SK-N-SH treated with all-trans-retinoic acid at 6 μM for 48 hours (cell line): ENCODE measurements around the gene OSBPL2.

ENCODE experiments used
- ATAC-seq: fragments of 200-7000 bp; cut with Tn5 transposase; 3 replicates; pipeline ENCODE4 v1.9.1; 2020; ENCODE audit warnings: mild to moderate bottlenecking, moderate library complexity
- CREB5 ChIP-seq: fragments of 250-450 bp; sonication (Bioruptor Pico); IDR thresholded peaks from 2 replicates; pipeline ENCODE4 v1.5.1; 2020; ENCODE audit warnings: low read depth, mild to moderate bottlenecking, moderate library complexity
- CSDC2 ChIP-seq: fragments of 250-450 bp; sonication (Bioruptor Pico); IDR thresholded peaks from 2 replicates; pipeline ENCODE4 v1.5.0; 2020; ENCODE audit warnings: mild to moderate bottlenecking, moderate library complexity
- CSRNP3 ChIP-seq: fragments of 250-450 bp; sonication (Bioruptor Pico); IDR thresholded peaks from 2 replicates; pipeline ENCODE4 v1.5.1; 2021; ENCODE audit warnings: mild to moderate bottlenecking, moderate library complexity
- GLIS3 ChIP-seq: fragments of 250-450 bp; sonication (Bioruptor Pico); IDR thresholded peaks from 2 replicates; pipeline ENCODE4 v1.5.0; 2020; ENCODE audit warnings: mild to moderate bottlenecking, moderate library complexity
- ISL1 ChIP-seq: fragments of 250-450 bp; sonication (Bioruptor Pico); IDR thresholded peaks from 2 replicates; pipeline ENCODE4 v2.1.2; 2022; ENCODE audit warnings: mild to moderate bottlenecking, moderate library complexity
- PATZ1 ChIP-seq: fragments of 250-450 bp; sonication (Bioruptor Pico); IDR thresholded peaks from 2 replicates; pipeline ENCODE4 v1.8.0; 2020; ENCODE audit warnings: mild to moderate bottlenecking, moderate library complexity, borderline replicate concordance
- POU6F1 ChIP-seq: fragments of 250-450 bp; sonication (Bioruptor Pico); IDR thresholded peaks from 2 replicates; pipeline ENCODE4 v1.8.0; 2021; ENCODE audit warnings: low read depth, mild to moderate bottlenecking, moderate library complexity, borderline replicate concordance
- PPARA ChIP-seq: fragments of 250-450 bp; sonication (Bioruptor Pico); IDR thresholded peaks from 2 replicates; pipeline ENCODE4 v1.5.0; 2020; ENCODE audit warnings: mild to moderate bottlenecking, borderline replicate concordance
- TCF4 ChIP-seq: fragments of 250-450 bp; sonication (Bioruptor Pico); IDR thresholded peaks from 2 replicates; pipeline ENCODE4 v1.8.0; 2021; ENCODE audit warnings: mild to moderate bottlenecking, moderate library complexity, borderline replicate concordance
- TOX ChIP-seq: fragments of 250-450 bp; sonication (Bioruptor Pico); IDR thresholded peaks from 2 replicates; pipeline ENCODE4 v1.8.0; 2021; ENCODE audit warnings: mild to moderate bottlenecking, moderate library complexity, borderline replicate concordance
- TSHZ2 ChIP-seq: fragments of 250-450 bp; sonication (Bioruptor Pico); IDR thresholded peaks from 2 replicates; pipeline ENCODE4 v1.5.0; 2020; ENCODE audit warnings: mild to moderate bottlenecking, moderate library complexity
- ZC3H10 ChIP-seq: fragments of 250-450 bp; sonication (Bioruptor Pico); IDR thresholded peaks from 2 replicates; pipeline ENCODE4 v1.5.1; 2021; ENCODE audit warnings: mild to moderate bottlenecking, moderate library complexity
- ZFP3 ChIP-seq: fragments of 250-450 bp; sonication (Bioruptor Pico); IDR thresholded peaks from 2 replicates; pipeline ENCODE4 v1.5.0; 2020; ENCODE audit warnings: mild to moderate bottlenecking, moderate library complexity
- ZFP30 ChIP-seq: fragments of 450-650 bp; formaldehyde crosslinking; IDR thresholded peaks from 2 replicates; pipeline ENCODE4 v1.5.0; 2022; ENCODE audit warnings: mild to moderate bottlenecking, moderate library complexity
- ZNF70 ChIP-seq: fragments of 450-650 bp; formaldehyde crosslinking; IDR thresholded peaks from 2 replicates; pipeline ENCODE4 v1.5.0; 2020; ENCODE audit warnings: mild to moderate bottlenecking, moderate library complexity

OSBPL2 gene

GRCh38 chr20:62193079-62194025 is 45.0 kb upstream of the OSBPL2 start (continued):
- TF ChIP-seq TOX (CRISPR knock-in tag) (no peak), CSRNP3 (no peak), ZFP30 (CRISPR knock-in tag) (no peak), TCF4 (CRISPR knock-in tag) (no peak)

- TF ChIP-seq PPARA (CRISPR knock-in tag) (no peak), ZNF70 (CRISPR knock-in tag) (no peak), ISL1 (no peak), POU6F1 (CRISPR knock-in tag) (no peak), TSHZ2 (CRISPR knock-in tag) (no peak), ZFP3 (CRISPR knock-in tag) (no peak)
- ATAC-seq: no peak
Measured at GRCh38 chr20:62195075-62195405, 43.3 kb upstream of the OSBPL2 start.

- ATAC-seq: no peak
- no peak for TF ChIP-seq GLIS3 (CRISPR knock-in tag)
- no peak for TF ChIP-seq CREB5 (CRISPR knock-in tag)
- TF ChIP-seq CSDC2 (CRISPR knock-in tag): no peak
- TF ChIP-seq CSRNP3: no peak
- no peak for TF ChIP-seq ZC3H10 (CRISPR knock-in tag)
- TF ChIP-seq ISL1: no peak
- no peak for TF ChIP-seq TSHZ2 (CRISPR knock-in tag)
- no peak for TF ChIP-seq PATZ1 (CRISPR knock-in tag)
Measured at GRCh38 chr20:62195736-62196135, 42.6 kb upstream of the OSBPL2 start.
